Measurements from ENCODE around the gene SPAG16.

Gene SPAG16

GRCh38 chr2:214450118-214450894, 1166.0 kb downstream of the SPAG16 start:
- TF ChIP-seq CTCF (IDR thresholded peaks at IDR 0.05), result no peak
- no peak for TF ChIP-seq ZFX (IDR thresholded peaks at IDR 0.05; ENCODE audit: borderline replicate concordance)
- no peak overlapping the region for H3K27ac ChIP-seq

GRCh38 chr2:214451516-214452275, 1167.4 kb downstream of the SPAG16 start:
- H3K27ac ChIP-seq, result no peak overlapping the region
- TF ChIP-seq CTCF (IDR thresholded peaks at IDR 0.05) (no peak), ZFX (IDR thresholded peaks at IDR 0.05; ENCODE audit: borderline replicate concordance) (no peak)

Measured in 22Rv1 (cell line).